H1 (cell line): ENCODE results near the gene CCR9. TPM values are rescaled to one million over a fixed set of nuclear protein-coding genes. Genes with fewer than 3 reads are reported as not detected.

ENCODE experiments used
- CTCF ChIA-PET: fragments of 300-600 bp; sonication (Branson Sonifier 250); formaldehyde crosslinking; loops from one replicate; lab custom pipeline; 2021; ENCODE audit not compliant: partially characterized antibody; lab: Charles Lee
- POLR2A ChIA-PET: fragments of 300-600 bp; sonication (Branson Sonifier 250); formaldehyde crosslinking; loops from one replicate; lab custom pipeline; 2021; ENCODE audit warnings: inconsistent platforms; ENCODE audit not compliant: partially characterized antibody; lab: Charles Lee
- DNase-seq, 2 experiments: peaks; one replicate each; pipeline versions ENCODE4 v3.0.0 to v3.0.0-alpha.2; 2010 to 2022; ENCODE audit warnings: low spot score in 2 of 2, low read depth in 1 of 2, mixed read lengths in 1 of 2
- FAIRE-seq: peaks from 2 replicates; lab custom pipeline; 2011; peaks lifted over from hg19 to GRCh38; lab: Jason Lieb, UNC
- H2AFZ ChIP-seq: 2 replicates; pipeline ENCODE4 v1.8.1; 2012; ENCODE audit warnings: low read length, inconsistent platforms
- H2AK5ac ChIP-seq: 2 replicates; pipeline ENCODE4 v1.6.1; 2013; ENCODE audit warnings: low read depth, low read length
- H2BK120ac ChIP-seq: replicated peaks from 2 replicates; pipeline ENCODE3; 2013; ENCODE audit warnings: low read depth, low read length, inconsistent platforms
- H2BK12ac ChIP-seq: 2 replicates; pipeline ENCODE4 v1.6.1; 2013; ENCODE audit warnings: low read depth, low read length
- H2BK15ac ChIP-seq: 2 replicates; pipeline ENCODE4 v1.6.1; 2013; ENCODE audit warnings: low read length
- H2BK20ac ChIP-seq: 2 replicates; pipeline ENCODE4 v1.6.1; 2013; ENCODE audit warnings: low read length
- H2BK5ac ChIP-seq: 2 replicates; pipeline ENCODE4 v1.6.1; 2013; ENCODE audit warnings: low read depth, low read length
- H3K14ac ChIP-seq: 2 replicates; pipeline ENCODE4 v1.6.1; 2013; ENCODE audit warnings: inconsistent platforms; ENCODE audit not compliant: insufficient read length
- H3K18ac ChIP-seq: 2 replicates; pipeline ENCODE4 v1.6.1; 2013; ENCODE audit warnings: low read length; ENCODE audit errors: extremely low read depth
- H3K23ac ChIP-seq: 2 replicates; pipeline ENCODE4 v1.6.1; 2013; ENCODE audit warnings: inconsistent platforms; ENCODE audit not compliant: insufficient read length
- H3K23me2 ChIP-seq: 2 replicates; pipeline ENCODE4 v1.6.1; 2013; ENCODE audit warnings: low read depth, low read length
- H3K27ac ChIP-seq: 2 replicates; pipeline ENCODE4 v1.6.1; 2011; ENCODE audit warnings: low read depth, low read length, inconsistent platforms
- H3K27me3 ChIP-seq, 4 experiments: replicated peaks in 1 of 4; 1 replicate in 1 of 4; 2 replicates in 3 of 4; pipeline versions ENCODE4 v1.6.1 to v1.8.1; 2011 to 2013; ENCODE audit warnings: low read length in 3 of 4, mild to moderate bottlenecking in 3 of 4, inconsistent platforms in 2 of 4, mixed read lengths in 2 of 4, moderate library complexity in 1 of 4; ENCODE audit not compliant: control insufficient read depth in 3 of 4, insufficient read depth in 3 of 4; ENCODE audit errors: extremely low read depth in 1 of 4
- H3K36me3 ChIP-seq, 4 experiments: 2 replicates each; pipeline versions ENCODE4 v1.6.1 to v1.8.1; 2011 to 2013; ENCODE audit warnings: mild to moderate bottlenecking in 4 of 4, low read length in 3 of 4, moderate library complexity in 2 of 4, control low read depth in 1 of 4, inconsistent platforms in 1 of 4; ENCODE audit not compliant: insufficient read depth in 4 of 4, control insufficient read depth in 2 of 4
- H3K4ac ChIP-seq: replicated peaks from 2 replicates; pipeline ENCODE3; 2013; ENCODE audit warnings: low read length, low read depth, mixed read lengths, inconsistent platforms; ENCODE audit not compliant: insufficient read length
- H3K4me1 ChIP-seq, 4 experiments: replicated peaks in 1 of 4; 1 replicate in 1 of 4; 2 replicates in 3 of 4; pipeline versions ENCODE4 v1.6.1 to v1.8.1; 2011 to 2013; ENCODE audit warnings: low read length in 3 of 4, inconsistent platforms in 2 of 4, mixed read lengths in 1 of 4; ENCODE audit not compliant: insufficient read depth in 4 of 4, control insufficient read depth in 3 of 4
- H3K4me2 ChIP-seq, 2 experiments: 2 replicates each; pipeline versions ENCODE4 v1.6.1 to v1.8.1; 2011 to 2013; ENCODE audit warnings: low read depth in 2 of 2, low read length in 2 of 2, control low read depth in 1 of 2, inconsistent platforms in 1 of 2, mild to moderate bottlenecking in 1 of 2; ENCODE audit not compliant: insufficient read depth in 1 of 2
- H3K4me3 ChIP-seq, 4 experiments: fragments of 200-600, 300-600 bp in 1 of 4; sonication (generic), shearing (Covaris generic), sonication (Bioruptor Twin) in 1 of 4; 2 replicates each; pipeline versions ENCODE4 v1.5.1 to v1.8.1; 2011 to 2016; ENCODE audit warnings: low read length in 4 of 4, low read depth in 3 of 4, control low read depth in 2 of 4, inconsistent platforms in 2 of 4, mild to moderate bottlenecking in 2 of 4, mixed read lengths in 1 of 4, moderate library complexity in 1 of 4; ENCODE audit not compliant: insufficient read depth in 2 of 4; ENCODE audit errors: extremely low read depth in 1 of 4
- H3K56ac ChIP-seq: replicated peaks from 2 replicates; pipeline ENCODE3; 2013; ENCODE audit warnings: low read depth, mild to moderate bottlenecking, mixed read lengths, low read length, inconsistent platforms; ENCODE audit not compliant: insufficient read length
- H3K79me1 ChIP-seq: 2 replicates; pipeline ENCODE4 v1.6.1; 2013; ENCODE audit warnings: low read depth, low read length, control low read depth
- H3K79me2 ChIP-seq, 2 experiments: 2 replicates each; pipeline versions ENCODE4 v1.6.1 to v1.8.1; 2012 to 2013; ENCODE audit warnings: low read length in 2 of 2, mild to moderate bottlenecking in 2 of 2, inconsistent platforms in 1 of 2; ENCODE audit not compliant: insufficient read depth in 2 of 2, control insufficient read depth in 1 of 2
- H3K9ac ChIP-seq, 4 experiments: replicated peaks in 1 of 4; 1 replicate in 1 of 4; 2 replicates in 3 of 4; pipeline versions ENCODE4 v1.6.1 to v1.8.1; 2011 to 2013; ENCODE audit warnings: low read depth in 3 of 4, low read length in 3 of 4, control low read depth in 2 of 4, mild to moderate bottlenecking in 2 of 4, moderate library complexity in 2 of 4, inconsistent platforms in 1 of 4; ENCODE audit errors: extremely low read depth in 1 of 4
- H3K9me3 ChIP-seq, 2 experiments: 2 replicates each; pipeline versions ENCODE4 v1.6.1 to v1.8.1; 2012 to 2013; ENCODE audit warnings: mild to moderate bottlenecking in 2 of 2, moderate library complexity in 2 of 2, control low read depth in 1 of 2, inconsistent platforms in 1 of 2, low read depth in 1 of 2, low read length in 1 of 2, mixed read lengths in 1 of 2; ENCODE audit not compliant: insufficient read depth in 2 of 2
- H4K20me1 ChIP-seq, 2 experiments: replicated peaks in 1 of 2; 2 replicates each; pipeline versions ENCODE3 to v1.8.1; 2011 to 2013; ENCODE audit warnings: inconsistent platforms in 2 of 2, low read length in 2 of 2, mild to moderate bottlenecking in 1 of 2; ENCODE audit not compliant: insufficient read depth in 2 of 2, control insufficient read depth in 1 of 2
- H4K5ac ChIP-seq: 2 replicates; pipeline ENCODE4 v1.6.1; 2013; ENCODE audit warnings: low read length, low read depth, mixed read lengths, inconsistent platforms; ENCODE audit not compliant: insufficient read length
- H4K8ac ChIP-seq: 2 replicates; pipeline ENCODE4 v1.8.0; 2013; ENCODE audit warnings: mild to moderate bottlenecking, moderate library complexity, low read length, inconsistent platforms; ENCODE audit not compliant: insufficient read depth; ENCODE audit errors: extremely low read depth
- H4K91ac ChIP-seq: replicated peaks from 2 replicates; pipeline ENCODE3; 2013; ENCODE audit warnings: low read length, mixed read lengths, inconsistent platforms; ENCODE audit not compliant: insufficient read length
- MAX ChIP-seq: IDR thresholded peaks from 2 replicates; pipeline ENCODE4 v1.6.1; 2012; ENCODE audit warnings: inconsistent platforms
- WGBS, 2 experiments: shearing (Covaris generic) in 1 of 2; methylation state at CpG; one replicate each; pipeline versions ENCODE4 v1.1.6 to v1.1.7; 2013 to 2015; ENCODE audit warnings: low lambda C conversion rate in 2 of 2, mixed read lengths in 2 of 2, inconsistent platforms in 1 of 2, low coverage in 1 of 2, missing lambda C conversion rate in 1 of 2; ENCODE audit not compliant: insufficient replicate concordance in 2 of 2, insufficient coverage in 1 of 2, insufficient read length in 1 of 2; ENCODE audit errors: extremely low coverage in 1 of 2, missing lambda C conversion rate in 1 of 2; 5-methylcytosine and 5-hydroxymethylcytosine counted together
- polyA plus RNA-seq, 7 experiments: library from polyadenylated mRNA; depleted of rRNA in 3 of 7; stranded (reverse) in 5 of 7; unstranded in 2 of 7; fragments of >200 nt in 5 of 7; fragments of 200-250 nt in 2 of 7; gene quantifications; 1 replicate in 5 of 7; 2 replicates in 1 of 7; 4 replicates in 1 of 7; pipeline versions ENCODE4 v1.2.1 to v1.2.3, GENCODE V29; 2011 to 2013; ENCODE audit warnings: missing spikeins in 2 of 7, mixed read lengths in 2 of 7
- total RNA-seq: library from RNA; stranded (reverse); fragmentation: NEBNext Ultra II Directional; extraction: Animal tissue kit (Norgen Biotek cat#: 25700); gene quantifications from 2 replicates; pipeline ENCODE4 v1.2.1, GENCODE V29; 2021

The CCR9 gene
- total and polyA plus RNA-seq, 2 of the 8 experiments (the other 6 are each of a cell fraction or from before 2014, with no cell fraction given) = not detected

DNA sequence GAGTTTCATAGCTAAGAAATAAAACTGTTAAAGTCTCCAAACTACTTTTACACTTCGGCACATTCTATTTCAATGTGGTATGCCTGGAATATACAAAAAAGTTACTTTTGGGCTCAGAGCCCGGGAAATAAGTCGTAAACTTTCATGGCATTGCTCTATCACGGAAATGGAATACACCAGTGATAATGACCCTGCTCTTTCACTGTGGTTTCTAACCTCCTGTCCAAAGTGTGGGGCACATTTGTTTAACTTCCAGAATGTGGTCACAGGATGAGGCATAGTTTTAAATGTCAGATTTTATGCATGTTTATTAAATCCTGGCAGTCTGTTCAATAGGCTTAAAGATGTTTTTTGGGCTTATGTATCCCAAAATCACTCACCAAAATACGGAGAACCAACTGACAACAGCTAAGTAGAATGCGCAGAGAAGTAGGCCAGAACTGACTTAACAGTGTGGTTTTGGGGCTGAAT, 62.0 kb downstream of the CCR9 start:
- Histone ChIP-seq H2BK5ac (no peak overlapping the region), H2BK20ac (no peak overlapping the region), H2BK120ac (no peak overlapping the region), H3K4me2 (no peak overlapping the region), H3K79me1 (no peaks in the 10 kb centered on the region), H4K91ac (no peak overlapping the region), H3K23me2 (no peaks in the 10 kb centered on the region), H2BK12ac (no peak overlapping the region), H3K18ac (no peak overlapping the region), H3K27me3 (no peaks in the 10 kb centered on the region), H3K56ac (no peak overlapping the region), H4K8ac (no peak overlapping the region), H3K14ac (no peak overlapping the region), H3K4me3 (no peak overlapping the region), H2AFZ (no peak overlapping the region), H2BK15ac (no peak overlapping the region), H4K5ac (no peak overlapping the region), H2AK5ac (no peak overlapping the region), H3K9me3 (no peaks in the 10 kb centered on the region), H3K27ac (no peak overlapping the region), H3K79me2 (no peaks in the 10 kb centered on the region), H3K4ac (no peak overlapping the region), H3K36me3 (peaks cover 5 to 52% (median 44%) of the 10 kb centered on the region in 4 experiments; a peak in 7 of 8 replicates), H4K20me1 (peaks cover 1 to 4% of the 10 kb centered on the region in 2 experiments), H3K9ac (no peak overlapping the region), H3K4me1 (no peaks in the 10 kb centered on the region), H3K23ac (no peak overlapping the region)
- POLR2A ChIA-PET = no interaction called here
- DNase-seq (no peak), FAIRE-seq (no peak)
- 94% methylated on average over 6 of the region's 6 CpGs; no CpG with 5 or more reads in 1 of the 2 experiments for WGBS, 2 experiments
- CTCF ChIA-PET = interaction anchor here (1.1 to 1.4 kb wide), 2 partner anchors 9 to 20 kb away, joined by 3 read pairs; no protein-coding TSS in a partner anchor
- no peak for TF ChIP-seq MAX
